GM23248 (cell line): ENCODE results near the gene CLEC16A. TPM values are rescaled to one million over a fixed set of nuclear protein-coding genes. Genes with fewer than 3 reads are reported as not detected.

Experiments used
- DNase-seq: peaks from one replicate; pipeline ENCODE4 v3.0.0-alpha.2; 2015
- H2AFZ ChIP-seq: fragments of 200-600 bp; sonication (generic); 2 replicates; pipeline ENCODE4 v1.6.1; 2016; ENCODE audit warnings: antibody characterized with exemption
- H3F3A ChIP-seq: fragments of 200-600 bp; sonication (generic); 2 replicates; pipeline ENCODE4 v1.6.1; 2016; ENCODE audit warnings: mild to moderate bottlenecking, antibody characterized with exemption, mixed run types; ENCODE audit not compliant: insufficient read depth
- H3K27ac ChIP-seq: fragments of 200-600 bp; sonication (generic); 2 replicates; pipeline ENCODE4 v1.5.1; 2016; ENCODE audit warnings: mild to moderate bottlenecking
- H3K27me3 ChIP-seq: fragments of 200-600 bp; sonication (generic); replicated peaks from 2 replicates; pipeline ENCODE4 v1.6.1; 2016; ENCODE audit warnings: mild to moderate bottlenecking; ENCODE audit not compliant: insufficient read depth
- H3K36me3 ChIP-seq: fragments of 200-600 bp; sonication (generic); 2 replicates; pipeline ENCODE4 v1.6.1; 2016; ENCODE audit warnings: low read depth, mild to moderate bottlenecking
- H3K4me1 ChIP-seq: fragments of 200-600 bp; sonication (generic); 2 replicates; pipeline ENCODE4 v1.6.1; 2016; ENCODE audit warnings: mild to moderate bottlenecking; ENCODE audit not compliant: insufficient read depth
- H3K4me2 ChIP-seq: fragments of 200-600 bp; sonication (generic); one replicate; pipeline ENCODE4 v1.6.1; 2016; ENCODE audit warnings: mild to moderate bottlenecking; ENCODE audit not compliant: unreplicated experiment
- H3K4me3 ChIP-seq: fragments of 200-600 bp; sonication (generic); 2 replicates; pipeline ENCODE4 v1.5.1; 2016; ENCODE audit warnings: mild to moderate bottlenecking
- H3K79me2 ChIP-seq: fragments of 200-600 bp; sonication (generic); 2 replicates; pipeline ENCODE4 v1.6.1; 2016; ENCODE audit warnings: mild to moderate bottlenecking; ENCODE audit not compliant: insufficient read depth
- H3K9ac ChIP-seq: fragments of 200-600 bp; sonication (generic); 2 replicates; pipeline ENCODE4 v1.6.1; 2016; ENCODE audit warnings: mild to moderate bottlenecking
- H3K9me2 ChIP-seq: fragments of 200-600 bp; sonication (generic); 2 replicates; pipeline ENCODE4 v1.6.1; 2016; ENCODE audit warnings: mixed run types, mild to moderate bottlenecking, moderate library complexity; ENCODE audit not compliant: insufficient read depth
- H3K9me3 ChIP-seq: fragments of 200-600 bp; sonication (generic); one replicate; pipeline ENCODE4 v1.6.1; 2017; ENCODE audit warnings: low read depth
- H4K20me1 ChIP-seq: fragments of 200-600 bp; sonication (generic); 2 replicates; pipeline ENCODE4 v1.6.0; 2016; ENCODE audit not compliant: insufficient read depth
- EZH2 ChIP-seq: fragments of 200-600 bp; sonication (generic); IDR thresholded peaks from 2 replicates; pipeline ENCODE4 v1.6.1; 2018; ENCODE audit warnings: antibody characterized with exemption, mild to moderate bottlenecking; ENCODE audit not compliant: insufficient read depth, poor library complexity, severe bottlenecking
- EZH2phosphoT487 ChIP-seq: fragments of 200-600 bp; sonication (generic); IDR thresholded peaks from 2 replicates; pipeline ENCODE4 v1.6.1; 2018; ENCODE audit warnings: antibody characterized with exemption, moderate library complexity, mild to moderate bottlenecking, low read depth; ENCODE audit not compliant: insufficient read depth
- WGBS, 2 experiments: methylation state at CpG; one replicate each; pipeline ENCODE4 v1.1.6; 2015 to 2017; ENCODE audit warnings: low lambda C conversion rate in 2 of 2, low coverage in 1 of 2; ENCODE audit errors: missing lambda C conversion rate in 2 of 2; 5-methylcytosine and 5-hydroxymethylcytosine counted together
- in situ Hi-C: fragments of 300-500 bp; cut with MboI; formaldehyde crosslinking; loops from 2 replicates; pipeline ENCODE4 v1.15.0; 2020
- polyA plus RNA-seq: library from polyadenylated mRNA; unstranded; fragments of >200 nt; fragmentation: Nextera tagmentation; extraction: Ambion mirVana; gene quantifications from 2 replicates; pipeline ENCODE4 v1.2.1, GENCODE V29; 2016
- total RNA-seq: library from RNA; depleted of rRNA; stranded (reverse); fragments of >200 nt; shearing (Covaris generic); gene quantifications from 2 replicates; pipeline ENCODE4 v1.2.3, GENCODE V29; 2014

Gene CLEC16A
- total and polyA plus RNA-seq, 2 experiments from 2014 or later: 13.2 to 21.4 TPM

DNA sequence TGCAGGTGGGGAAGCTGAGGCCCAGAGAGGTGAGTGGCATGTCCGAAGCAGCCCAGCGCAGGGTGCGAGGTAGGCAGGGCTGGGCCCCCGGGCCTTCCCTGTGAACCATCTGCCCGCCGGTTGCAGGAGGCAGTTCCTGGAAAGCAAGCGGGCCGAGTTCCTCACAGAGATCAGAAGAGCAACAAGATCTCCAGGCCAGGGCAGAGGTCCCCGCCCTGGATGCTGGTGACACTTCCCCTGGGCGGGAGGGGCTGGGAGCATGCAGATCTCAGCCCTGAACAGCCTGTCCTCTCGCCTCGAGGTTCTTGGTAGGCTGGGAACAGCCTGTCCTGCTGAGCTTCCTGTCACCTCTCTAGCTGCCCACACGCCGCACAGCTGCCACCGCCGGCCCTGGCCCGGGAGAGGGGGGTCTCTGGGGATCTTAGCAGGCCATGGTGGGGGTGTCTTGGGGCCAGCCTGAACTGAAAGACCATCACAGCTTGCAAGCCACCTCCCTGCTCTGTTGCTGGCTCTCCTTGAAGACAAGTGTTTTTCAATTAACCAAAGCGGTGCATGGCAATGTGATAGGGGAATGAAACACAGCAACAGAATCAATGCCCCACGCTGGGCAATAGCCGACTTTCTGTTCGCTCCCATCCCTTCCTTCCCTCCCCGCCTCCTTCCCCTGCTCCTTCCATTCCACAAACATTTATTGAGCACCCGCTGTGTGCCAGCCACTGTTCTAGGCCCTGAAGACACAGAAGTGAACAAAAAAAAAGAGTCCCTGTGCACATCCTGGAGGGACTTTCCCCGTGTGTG is 279.9 kb downstream of the CLEC16A start:
- Histone ChIP-seq H3K27me3 (no peaks in the 10 kb centered on the region), H3K4me2 (no peak overlapping the region), H3K36me3 (no peaks in the 10 kb centered on the region), H3K9me2 (no peaks in the 10 kb centered on the region), H4K20me1 (no peaks in the 10 kb centered on the region), H3F3A (no peaks in the 10 kb centered on the region), H3K9ac (no peak overlapping the region), H3K79me2 (no peaks in the 10 kb centered on the region), H3K4me3 (no peak overlapping the region), H3K4me1 (no peaks in the 10 kb centered on the region), H3K27ac (no peak overlapping the region), H3K9me3 (no peaks in the 10 kb centered on the region), H2AFZ (no peak overlapping the region)
- in situ Hi-C loops: no loop called here
- TF ChIP-seq EZH2phosphoT487 (no peak), EZH2 (no peak)
- DNase-seq: no peak
- WGBS, 2 experiments: 74 to 77% methylated on average over 18 to 24 of the region's 24 CpGs

DNA sequence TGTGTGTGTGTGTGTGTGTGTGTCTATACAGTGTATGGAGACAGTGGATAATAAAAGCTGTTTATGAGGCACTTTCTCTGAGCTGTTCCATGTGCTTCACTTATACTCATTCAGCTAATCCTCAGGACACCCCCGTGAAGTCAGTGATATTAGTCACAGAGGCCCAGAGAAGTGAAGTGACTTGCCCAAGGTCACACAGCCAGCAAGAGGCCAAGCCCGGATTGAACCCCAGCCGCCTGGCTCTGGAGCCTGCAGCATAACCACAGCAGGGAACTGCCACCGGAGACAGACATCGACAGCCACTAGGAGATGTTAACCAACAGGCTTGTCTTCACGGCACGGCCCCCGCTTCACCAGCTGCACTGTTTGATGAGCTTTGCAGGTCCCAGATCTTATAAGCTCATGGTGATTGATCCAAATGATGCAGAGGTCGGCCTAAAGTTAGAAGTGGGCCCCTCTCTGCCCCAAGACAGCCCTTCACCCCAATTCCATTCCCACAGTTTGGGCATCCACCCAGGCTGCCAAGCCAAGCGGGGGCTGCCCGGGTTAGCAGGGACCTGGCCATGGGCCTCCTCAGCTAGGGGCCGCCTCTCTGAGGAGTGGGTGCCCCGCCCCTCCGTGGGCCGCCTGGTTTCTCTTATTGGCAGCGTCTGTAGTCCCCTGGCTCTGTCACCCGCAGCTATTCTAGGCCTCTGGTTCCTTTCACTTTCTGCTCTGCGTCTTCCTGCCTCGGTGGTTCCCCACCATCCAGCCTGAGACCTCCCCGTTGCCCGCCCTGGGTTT is 280.7 kb downstream of the CLEC16A start:
- Histone ChIP-seq H3K4me2 (no peak overlapping the region), H3K79me2 (no peaks in the 10 kb centered on the region), H3K36me3 (no peaks in the 10 kb centered on the region), H3K27ac (no peak overlapping the region), H3K27me3 (no peaks in the 10 kb centered on the region), H3K9ac (no peak overlapping the region), H2AFZ (no peak overlapping the region), H3K9me3 (no peaks in the 10 kb centered on the region), H3K4me3 (no peak overlapping the region), H3K4me1 (no peaks in the 10 kb centered on the region), H3F3A (no peaks in the 10 kb centered on the region), H4K20me1 (no peaks in the 10 kb centered on the region), H3K9me2 (no peaks in the 10 kb centered on the region)
- whole genome bisulfite sequencing, 2 experiments: 55 to 61% methylated on average over 18 to 21 of the region's 21 CpGs
- TF ChIP-seq EZH2phosphoT487 (no peak), EZH2 (no peak)
- in situ Hi-C loops: no loop called here
- DNase-seq: no peak

DNA sequence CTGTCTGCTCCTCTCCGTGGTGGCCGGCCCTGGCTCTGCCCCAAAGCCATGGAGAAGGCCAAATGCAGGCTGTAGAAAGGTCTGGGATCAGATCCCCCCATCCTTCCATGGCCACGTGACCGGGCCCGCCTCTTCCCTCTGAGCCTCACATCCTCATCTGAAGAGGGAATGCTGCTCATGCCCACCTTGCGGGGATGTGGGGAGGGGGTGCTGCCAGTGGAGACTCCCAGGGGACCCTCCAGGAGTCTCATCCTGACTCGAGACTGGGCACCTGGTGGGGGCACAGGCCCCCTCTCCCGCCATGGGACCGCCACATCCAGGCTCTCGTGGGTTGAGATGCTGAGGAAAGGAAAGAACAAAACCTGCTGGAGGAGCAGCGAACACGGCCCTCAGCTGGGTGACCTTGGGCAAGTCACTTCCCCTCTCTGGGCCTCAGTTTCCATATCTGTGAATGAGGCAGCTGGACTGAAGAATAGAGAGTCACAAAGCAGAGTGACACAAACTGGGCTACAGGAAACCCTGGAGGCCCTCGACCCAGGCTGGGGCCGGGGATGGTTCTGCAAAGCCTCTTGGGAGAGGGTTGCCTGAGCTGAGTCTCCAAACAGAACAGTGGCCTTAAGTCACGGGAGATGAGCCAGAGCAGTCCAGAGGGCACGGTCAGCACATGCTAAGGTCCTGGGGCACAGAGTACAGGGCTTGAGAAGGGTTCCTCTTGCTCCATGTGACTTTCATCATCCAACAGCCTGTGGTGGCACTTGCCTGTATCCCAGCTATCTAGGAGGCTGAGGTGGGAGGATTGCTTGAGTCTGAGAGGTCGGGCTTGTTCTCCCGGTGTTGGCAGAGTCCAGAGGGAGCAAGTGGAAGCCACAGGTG is 281.5 kb downstream of the CLEC16A start:
- TF ChIP-seq EZH2: no peak
- no peak for TF ChIP-seq EZH2phosphoT487
- no peaks in the 10 kb centered on the region for H3K36me3 ChIP-seq
- no peaks in the 10 kb centered on the region for H3K9me3 ChIP-seq
- H3K4me2 ChIP-seq: no peak overlapping the region
- no peak overlapping the region for H2AFZ ChIP-seq
- H3K27ac ChIP-seq: no peak overlapping the region
- H3K9me2 ChIP-seq: no peaks in the 10 kb centered on the region
- H4K20me1 ChIP-seq: no peaks in the 10 kb centered on the region
- 82 to 89% methylated on average over 15 to 18 of the region's 18 CpGs for WGBS, 2 experiments
- no peaks in the 10 kb centered on the region for H3K27me3 ChIP-seq
- H3K4me3 ChIP-seq: no peak overlapping the region
- in situ Hi-C loops: no loop called here
- no peaks in the 10 kb centered on the region for H3F3A ChIP-seq
- H3K4me1 ChIP-seq: no peaks in the 10 kb centered on the region
- H3K9ac ChIP-seq: no peak overlapping the region
- DNase-seq: no peak
- no peaks in the 10 kb centered on the region for H3K79me2 ChIP-seq

DNA sequence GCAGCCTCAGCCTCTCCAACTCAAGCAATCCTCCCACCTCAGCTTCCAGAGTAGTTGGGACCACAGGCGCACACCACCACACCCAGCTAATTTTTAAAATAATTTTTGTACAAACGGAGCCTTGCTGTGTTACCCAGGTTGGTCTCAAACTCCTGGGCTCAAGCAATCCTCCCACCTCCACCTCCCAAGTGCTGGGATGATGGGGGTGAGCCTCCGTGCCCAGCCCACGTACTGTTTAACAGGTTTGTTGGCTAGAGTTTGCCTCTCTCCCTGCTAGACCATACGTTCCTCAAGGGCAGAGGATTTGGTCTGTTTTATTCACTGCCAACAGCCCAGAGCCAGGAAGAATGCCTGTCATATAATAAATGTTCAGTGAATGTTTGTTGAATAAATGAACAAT is 285.1 kb downstream of the CLEC16A start:
- in situ Hi-C loops: no loop called here
- 81 to 83% methylated on average over 5 of the region's 5 CpGs for WGBS, 2 experiments
- H3K27ac ChIP-seq: no peak overlapping the region

More for the DNA sequence above, 285.1 kb downstream of the CLEC16A start:
- Histone ChIP-seq H3K9me2 (no peaks in the 10 kb centered on the region), H3F3A (no peaks in the 10 kb centered on the region), H3K27me3 (no peaks in the 10 kb centered on the region), H3K9me3 (no peaks in the 10 kb centered on the region), H2AFZ (no peak overlapping the region), H3K4me3 (no peak overlapping the region), H3K4me1 (peaks cover 3% of the 10 kb centered on the region; the same call in 1 of the 2 replicates), H3K9ac (no peak overlapping the region), H4K20me1 (no peaks in the 10 kb centered on the region), H3K79me2 (no peaks in the 10 kb centered on the region), H3K36me3 (no peaks in the 10 kb centered on the region), H3K4me2 (no peak overlapping the region)
- DNase-seq: no peak
- no peak for TF ChIP-seq EZH2
- TF ChIP-seq EZH2phosphoT487: no peak
